ENCODE measurements around the gene ANKS3.
A peak's percentile ranks its signal among the peaks of the same experiment; 100 is the strongest.

The ANKS3 gene

GRCh38 chr16:4700380-4700996 is 33.6 kb downstream of the ANKS3 start:
- no peak for DNase-seq (ENCODE audit: low spot score)
- POLR2A ChIA-PET (ENCODE audit: low non-redundant PET) = no interaction called here
- CTCF ChIA-PET = no interaction called here
- no peak for TF ChIP-seq CTCF (conservative IDR thresholded peaks at IDR 0.05; ENCODE audit: low read depth)
- H3K27ac ChIP-seq = peak overlapping the region; percentile 6; the same call in 1 of the 2 replicates

- no peak for DNase-seq (ENCODE audit: low spot score)
- CTCF ChIA-PET = interaction anchor here (0.6 kb wide), 1 partner anchor 75 kb away, joined by 3 read pairs; the partner anchor contains the start of gene MGRN1
- no peak for TF ChIP-seq CTCF (conservative IDR thresholded peaks at IDR 0.05; ENCODE audit: low read depth)
- H3K27ac ChIP-seq = no peak overlapping the region
- POLR2A ChIA-PET (ENCODE audit: low non-redundant PET) = no interaction called here
Observed at GRCh38 chr16:4699046-4699556, 35.0 kb downstream of the ANKS3 start.

- CTCF ChIA-PET = no interaction called here
Observed at GRCh38 chr16:4698321-4699045, 35.6 kb downstream of the ANKS3 start.

DNA sequence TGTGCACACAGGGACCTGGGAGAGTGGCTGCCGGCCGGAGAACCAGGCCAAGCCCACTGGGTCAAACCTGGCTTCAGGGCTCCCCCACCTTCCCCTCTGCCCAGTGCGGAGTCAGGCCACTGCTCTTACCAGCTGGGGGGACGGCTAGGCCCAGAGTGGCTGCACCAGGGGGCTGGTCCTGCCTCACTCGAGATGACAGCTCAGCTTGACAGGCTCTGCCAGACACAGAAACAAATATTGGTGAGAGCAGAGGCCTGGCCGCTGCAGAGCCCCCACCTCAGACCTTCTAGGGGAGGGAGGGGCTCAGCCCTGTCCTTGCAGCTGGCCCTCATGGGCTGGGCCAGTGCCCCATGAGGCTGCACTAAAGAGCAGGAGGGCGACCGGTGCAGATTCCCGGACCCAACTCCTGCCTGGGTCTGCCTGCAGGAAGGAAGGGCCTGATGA is 36.2 kb downstream of the ANKS3 start:
- peak overlapping the region; percentile 82 for H3K27ac ChIP-seq
- no peak for DNase-seq (ENCODE audit: low spot score)
- ChIA-PET CTCF (no interaction called here), POLR2A (ENCODE audit: low non-redundant PET) (no interaction called here)
- TF ChIP-seq CTCF (conservative IDR thresholded peaks at IDR 0.05; ENCODE audit: low read depth) = no peak

More at GRCh38 chr16:4698321-4699045, 35.6 kb downstream of the ANKS3 start:
- DNase-seq (ENCODE audit: low spot score) = no peak
- POLR2A ChIA-PET (ENCODE audit: low non-redundant PET) = no interaction called here
- peak overlapping the region; percentile 82 for H3K27ac ChIP-seq
- no peak for TF ChIP-seq CTCF (conservative IDR thresholded peaks at IDR 0.05; ENCODE audit: low read depth)

DNA sequence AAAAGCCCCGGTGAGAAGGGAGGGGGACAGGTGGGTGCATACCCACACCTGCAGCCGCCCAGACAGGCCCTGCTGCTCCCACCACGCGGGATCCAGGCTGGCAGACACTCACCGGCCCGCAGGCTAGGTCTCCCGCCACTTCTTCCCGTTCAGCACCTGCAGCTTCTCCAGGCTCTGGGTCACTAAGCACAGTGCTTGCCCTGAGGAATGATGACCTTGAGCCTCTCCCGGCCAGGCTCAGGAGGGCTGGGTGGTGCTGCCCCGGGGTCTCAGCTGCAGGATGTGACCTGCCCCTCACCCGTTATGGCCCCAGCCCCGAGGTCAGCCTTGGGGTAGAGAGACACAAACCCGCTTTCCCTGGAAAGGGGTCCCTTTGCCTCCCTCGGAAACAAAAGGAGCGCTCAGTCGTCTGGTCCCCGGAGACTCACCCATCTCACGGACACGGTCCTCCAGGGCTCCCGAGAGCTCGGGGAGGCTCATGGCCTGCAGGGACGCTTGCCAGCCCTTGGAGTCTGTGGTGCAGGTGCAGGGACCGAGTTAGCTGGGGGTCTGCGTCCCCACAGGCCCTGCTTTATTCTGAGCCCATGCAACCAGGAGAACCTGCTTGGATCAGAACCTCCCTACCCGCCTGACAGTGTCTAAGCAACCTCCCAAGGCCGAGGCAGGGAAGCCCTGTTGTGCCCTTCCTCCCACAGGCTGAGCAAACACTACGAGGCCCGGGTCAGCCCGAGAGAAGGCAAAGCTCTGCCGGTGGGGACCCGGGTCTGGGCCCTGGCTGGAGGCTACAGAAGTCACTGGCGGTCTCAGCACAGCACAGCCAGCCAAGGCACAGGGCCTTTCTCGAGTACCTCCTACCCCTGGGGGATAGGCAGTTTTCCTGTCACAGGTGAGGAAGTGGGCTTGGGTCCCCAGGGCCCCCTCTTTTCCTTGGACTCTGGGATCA is 36.9 kb downstream of the ANKS3 start:
- no peak for TF ChIP-seq CTCF (conservative IDR thresholded peaks at IDR 0.05; ENCODE audit: low read depth)
- no peak for DNase-seq (ENCODE audit: low spot score)
- ChIA-PET POLR2A (ENCODE audit: low non-redundant PET) (no interaction called here), CTCF (interaction anchor here (2.2 kb wide), 1 partner anchor 259 kb away, joined by 7 read pairs; no protein-coding TSS in a partner anchor)
- peak overlapping the region; percentile 82 for H3K27ac ChIP-seq
